Activated effector memory CD4-positive, alpha-beta T cell treated with Interleukin-2 at 50 U/mL for 16 hours (primary cell): ENCODE results near the gene AP3B1.

ENCODE experiments used
- DNase-seq: peaks from one replicate; pipeline ENCODE4 v3.0.0-alpha.2; 2020

Gene AP3B1

GRCh38 chr5:77958642-77959330 lies 335.7 kb downstream of the AP3B1 start:
- DNase-seq, result no peak

GRCh38 chr5:77957931-77958521 lies 336.5 kb downstream of the AP3B1 start:
- no peak for DNase-seq

- DNase-seq, result no peak
These were observed 337.0 kb downstream of the AP3B1 start for GRCh38 chr5:77957516-77957915.

- DNase-seq, result no peak
These were observed 337.4 kb downstream of the AP3B1 start for GRCh38 chr5:77957081-77957480.

- DNase-seq, result no peak
These were observed 338.9 kb downstream of the AP3B1 start for GRCh38 chr5:77955577-77955976.

- no peak for DNase-seq
These were observed 341.1 kb downstream of the AP3B1 start for GRCh38 chr5:77953374-77953773.

GRCh38 chr5:77952636-77953212 lies 341.8 kb downstream of the AP3B1 start:
- DNase-seq, result no peak
